Stomach (tissue), 4 donors: ENCODE results near the gene S1PR2.

ENCODE experiments used
- CTCF ChIP-seq, 7 experiments: fragments of 450-650 bp in 4 of 7; fragments of 200-600 bp in 3 of 7; sonication (generic) in 3 of 7; IDR thresholded peaks; one replicate each; pipeline ENCODE4 v1.5.1; 2016 to 2019; ENCODE audit warnings: antibody characterized with exemption in 7 of 7, control low read depth in 2 of 7, mild to moderate bottlenecking in 1 of 7
- POLR2A ChIP-seq, 4 donors: fragments of 450-650 bp; IDR thresholded peaks; one replicate each; pipeline ENCODE4 v1.6.1; 2016; ENCODE audit warnings: antibody characterized with exemption in 4 of 4, control low read depth in 2 of 4, mild to moderate bottlenecking in 1 of 4, moderate library complexity in 1 of 4

GRCh38 chr19:10224337-10224736 is 6.8 kb downstream of the S1PR2 start:
- TF ChIP-seq CTCF (IDR thresholded peaks at IDR 0.05): no peak
- no peak for TF ChIP-seq POLR2A (IDR thresholded peaks at IDR 0.05)
